Right kidney (tissue), 9 donors: ENCODE results near the gene ZIC5.

Experiments used
- DNase-seq: peaks from one replicate; pipeline ENCODE4 v3.0.0-alpha.2; 2016
- long read RNA-seq, 8 donors: transcript quantifications; one replicate each; lab custom pipeline, GENCODE V29; 2026

Gene ZIC5
- long read RNA-seq, donor 1 = 0 reads
- long read RNA-seq, donor 2 = 0 reads
- long read RNA-seq, donor 3 = 0 reads
- long read RNA-seq, donor 4 = 0 reads
- long read RNA-seq, donor 5 = 0 reads
- long read RNA-seq, donor 6 = 0 reads
- long read RNA-seq, donor 7 = 0 reads
- long read RNA-seq, donor 8 = 0 reads

DNA sequence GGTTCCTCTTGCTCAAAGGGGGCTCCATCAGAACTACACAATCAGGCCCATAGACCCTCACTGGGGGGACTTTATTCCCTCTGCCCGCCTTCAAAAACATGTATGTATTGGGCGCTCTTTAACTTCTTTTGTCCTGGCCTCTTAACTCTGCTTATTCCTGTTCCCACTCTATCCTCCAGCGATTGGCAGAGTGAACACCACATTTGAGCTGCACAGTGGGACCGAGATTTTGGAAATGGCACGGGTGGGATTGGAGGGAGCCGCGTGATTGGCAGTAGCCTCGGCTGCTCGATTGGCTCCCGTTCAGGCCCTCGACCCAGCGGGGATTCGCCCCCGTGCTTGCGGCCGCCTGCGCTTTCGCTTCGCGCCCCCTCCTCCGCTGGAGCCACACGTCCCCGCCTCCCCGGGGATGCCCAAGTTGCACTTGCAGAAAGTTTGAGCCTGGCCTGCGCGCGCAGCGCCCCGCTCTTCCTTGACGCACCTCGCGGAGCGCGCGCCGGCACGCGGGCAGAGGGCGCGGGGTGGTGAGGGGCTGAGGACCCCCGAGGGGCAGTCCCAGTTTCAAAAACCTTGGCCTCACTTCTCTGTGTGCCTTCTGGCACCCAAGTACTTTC, at the start of gene ZIC5:
Gene ZIC5 (minus strand): TSS at position 192 of the 614 bp plus-strand sequence. CDS start 164 bp downstream, at position 28.
- peak; percentile 56 for DNase-seq

DNA sequence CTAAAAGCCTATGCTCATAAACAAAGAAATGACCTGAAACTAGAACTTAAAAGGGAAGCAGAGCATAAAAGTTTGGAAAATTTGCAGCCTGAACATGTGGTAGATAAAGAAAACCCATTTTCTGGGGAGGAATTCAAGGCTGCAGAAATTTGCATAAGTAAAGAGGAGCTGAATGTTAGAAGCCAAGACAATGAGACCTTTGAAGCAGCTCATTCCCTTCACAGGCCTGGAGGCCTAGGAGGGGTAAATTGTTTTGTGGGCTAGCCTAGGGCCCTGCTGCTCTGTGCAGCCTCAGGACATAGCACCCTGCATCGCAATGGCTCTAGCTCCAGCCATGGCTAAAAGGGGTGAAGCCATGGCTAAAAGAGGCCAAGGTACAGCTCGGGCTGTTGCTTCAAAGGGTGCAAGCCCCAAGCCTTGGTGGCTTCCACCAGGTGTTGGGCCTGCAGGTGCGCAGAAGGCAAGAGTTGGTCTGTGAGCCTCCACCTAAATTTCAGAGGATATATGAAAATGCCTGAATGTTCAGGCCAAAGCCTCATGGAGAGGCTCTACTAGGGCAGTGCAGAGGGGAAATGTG, 48.3 kb upstream of the ZIC5 start:
- no peak for DNase-seq

DNA sequence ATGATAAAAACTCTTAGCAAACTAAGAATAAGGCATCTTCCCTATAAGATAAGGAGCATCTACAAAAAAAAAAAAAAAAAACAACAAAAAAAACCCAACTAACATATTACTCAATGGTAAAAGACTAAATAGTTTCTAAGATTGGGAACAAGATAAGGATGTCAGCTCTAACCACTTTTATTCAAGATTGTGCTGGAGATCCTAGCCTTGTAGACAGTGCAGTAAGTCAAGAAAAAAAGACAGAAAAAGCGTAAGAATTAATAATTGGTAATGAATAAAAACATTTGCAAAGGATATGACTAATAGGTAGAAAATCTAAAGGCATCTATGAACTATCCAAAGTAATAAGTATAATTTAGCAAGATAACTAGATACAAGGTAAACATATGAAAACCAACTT, 43.1 kb upstream of the ZIC5 start:
- no peak for DNase-seq

DNA sequence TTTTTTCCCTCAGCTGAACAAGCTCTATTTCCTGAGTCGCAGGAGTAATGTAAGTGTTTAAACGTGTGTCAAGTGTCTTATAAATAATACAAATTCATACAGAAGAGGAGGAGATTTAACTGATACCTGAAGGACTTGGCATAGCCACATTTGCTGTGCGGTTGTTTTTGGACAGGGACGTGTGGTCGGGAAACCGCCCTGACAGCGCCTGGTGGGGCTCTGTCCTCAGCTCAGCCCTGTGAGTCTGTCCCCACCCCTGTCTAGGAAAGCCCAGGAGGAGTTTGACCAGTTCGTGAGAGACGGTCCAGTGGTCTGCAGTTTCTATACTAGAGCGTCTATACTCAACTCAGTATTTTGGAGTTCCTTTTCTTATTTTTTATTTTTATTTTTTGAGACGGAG, 26.7 kb upstream of the ZIC5 start:
- DNase-seq = no peak

DNA sequence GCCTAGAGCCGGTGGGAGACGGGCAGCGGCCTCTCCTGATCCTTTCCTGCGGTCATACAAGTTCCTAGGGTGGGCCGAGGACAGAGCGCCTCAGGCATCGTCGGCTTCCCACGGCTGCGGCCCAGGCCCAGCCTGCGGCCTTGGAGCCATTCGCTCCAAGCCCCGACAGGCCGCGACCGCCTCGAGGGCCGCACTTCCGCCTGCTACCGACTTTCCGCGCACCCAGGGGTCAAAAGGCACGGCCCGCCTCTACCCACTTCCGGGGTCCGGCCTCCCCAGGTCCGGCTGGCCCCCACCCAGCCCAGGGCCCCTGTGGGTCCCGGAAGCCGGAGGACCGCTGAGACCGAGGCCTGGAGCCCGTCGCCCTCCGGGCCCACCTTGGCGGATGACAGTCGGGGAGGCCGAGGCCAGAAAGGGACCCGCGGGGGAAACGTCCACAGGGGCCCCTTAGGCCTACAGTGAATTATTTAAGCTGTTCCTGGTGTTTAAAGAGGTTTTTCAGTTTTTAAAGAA, 26.2 kb upstream of the ZIC5 start:
- no peak for DNase-seq

DNA sequence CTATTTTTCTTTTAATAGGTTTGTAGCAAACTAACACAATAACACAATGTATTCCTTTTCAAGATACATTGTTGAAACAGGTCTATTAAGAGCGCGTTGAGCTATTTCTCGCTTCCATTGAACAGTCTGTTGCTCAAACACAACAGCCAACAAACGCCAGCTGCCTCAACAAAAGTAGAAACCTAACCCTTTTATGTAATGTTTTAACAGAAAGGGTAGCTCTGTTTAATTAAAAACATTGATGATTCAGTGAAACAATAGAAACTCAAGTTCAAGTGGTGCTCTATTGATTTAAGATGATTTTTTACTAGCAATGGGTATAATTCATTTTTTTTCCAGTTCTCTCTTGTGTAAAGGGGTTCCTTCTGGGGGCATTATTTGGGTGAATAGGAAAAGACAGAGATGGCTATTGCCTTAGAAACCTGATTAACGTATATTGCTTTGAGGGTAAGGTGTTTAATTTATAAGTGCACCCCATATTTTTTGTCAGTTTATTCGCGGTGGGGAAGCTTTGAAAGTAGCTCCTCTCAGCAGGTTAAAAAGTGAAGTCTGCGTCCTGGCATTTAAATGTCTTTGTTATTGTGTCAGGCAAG, 24.9 kb upstream of the ZIC5 start:
- no peak for DNase-seq

DNA sequence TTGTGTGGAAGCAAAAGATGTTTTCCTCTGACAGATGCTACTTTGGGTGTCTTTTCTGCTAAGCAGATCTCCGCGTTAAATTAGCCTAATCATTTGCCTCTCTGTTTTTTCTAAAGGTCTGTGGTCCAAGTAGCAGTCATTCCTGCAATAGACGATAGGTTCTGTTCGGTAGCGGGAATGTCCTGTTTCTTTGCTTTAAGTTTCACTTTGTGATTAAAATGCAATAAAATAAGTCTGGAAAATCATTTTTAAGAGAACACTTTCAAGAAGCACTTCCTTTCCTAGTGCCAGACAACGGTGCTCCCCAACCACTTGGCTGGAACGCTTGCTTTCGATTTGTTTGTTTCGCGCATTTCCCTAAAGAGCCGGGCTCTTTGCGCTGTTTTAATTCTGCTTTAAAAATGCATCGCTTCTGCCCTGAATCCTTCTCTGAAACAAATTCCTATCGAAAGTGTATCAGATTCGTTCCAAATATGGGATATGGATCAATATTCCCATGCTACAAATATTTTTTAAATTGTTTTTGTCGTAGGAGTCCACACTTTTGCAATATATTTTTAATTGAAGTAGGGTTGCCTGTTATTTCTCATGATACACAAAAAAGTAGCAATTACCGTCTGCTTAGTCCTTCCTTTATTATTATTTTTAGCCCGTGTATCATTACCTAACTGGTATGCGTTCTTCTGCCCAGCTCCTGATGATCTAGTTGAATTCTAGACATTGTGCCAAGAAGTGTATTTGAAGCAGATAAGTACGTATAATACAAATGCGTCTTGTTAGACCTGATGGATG, 24.2 kb upstream of the ZIC5 start:
- peak; percentile 83 for DNase-seq

DNA sequence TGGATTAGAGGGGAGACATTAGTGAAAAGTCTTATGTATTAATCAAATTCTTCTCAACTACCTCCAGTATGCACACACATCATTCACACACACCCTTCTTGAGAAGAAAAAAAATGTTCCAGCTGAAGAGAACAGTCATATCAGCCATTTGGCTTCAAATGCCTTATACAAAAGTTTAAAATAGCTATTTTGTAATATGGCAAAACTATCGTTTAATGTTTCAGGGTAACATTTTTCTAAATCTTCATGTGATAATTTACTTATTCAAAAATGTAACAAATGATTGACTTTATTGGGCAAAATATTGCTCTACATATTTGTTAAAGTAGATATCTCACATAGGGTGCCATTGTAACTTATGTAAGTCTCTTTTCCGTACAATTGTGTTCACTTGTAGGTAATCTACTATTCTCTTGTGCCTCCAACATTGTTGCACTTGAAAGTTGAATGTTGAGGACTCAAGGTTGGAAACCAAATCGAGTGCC, 23.6 kb upstream of the ZIC5 start:
- no peak for DNase-seq

DNA sequence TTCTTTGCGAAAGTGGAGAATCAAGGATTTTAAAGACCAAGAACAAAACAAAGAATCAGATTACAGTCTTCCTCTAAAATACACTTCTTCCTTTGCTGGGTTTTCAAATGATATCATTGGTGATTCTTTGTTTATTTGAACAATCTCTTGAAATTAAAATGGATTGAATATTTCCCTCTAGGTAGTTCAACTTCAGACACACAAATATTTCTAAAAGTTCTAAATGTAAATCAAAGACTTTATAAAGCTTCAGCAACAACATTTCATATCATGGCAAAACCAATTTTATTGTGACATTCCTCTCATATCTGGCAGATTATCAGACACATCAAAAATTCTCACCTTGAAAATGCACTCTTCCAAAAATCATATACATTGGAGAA, 23.1 kb upstream of the ZIC5 start:
- DNase-seq = peak; percentile 12

DNA sequence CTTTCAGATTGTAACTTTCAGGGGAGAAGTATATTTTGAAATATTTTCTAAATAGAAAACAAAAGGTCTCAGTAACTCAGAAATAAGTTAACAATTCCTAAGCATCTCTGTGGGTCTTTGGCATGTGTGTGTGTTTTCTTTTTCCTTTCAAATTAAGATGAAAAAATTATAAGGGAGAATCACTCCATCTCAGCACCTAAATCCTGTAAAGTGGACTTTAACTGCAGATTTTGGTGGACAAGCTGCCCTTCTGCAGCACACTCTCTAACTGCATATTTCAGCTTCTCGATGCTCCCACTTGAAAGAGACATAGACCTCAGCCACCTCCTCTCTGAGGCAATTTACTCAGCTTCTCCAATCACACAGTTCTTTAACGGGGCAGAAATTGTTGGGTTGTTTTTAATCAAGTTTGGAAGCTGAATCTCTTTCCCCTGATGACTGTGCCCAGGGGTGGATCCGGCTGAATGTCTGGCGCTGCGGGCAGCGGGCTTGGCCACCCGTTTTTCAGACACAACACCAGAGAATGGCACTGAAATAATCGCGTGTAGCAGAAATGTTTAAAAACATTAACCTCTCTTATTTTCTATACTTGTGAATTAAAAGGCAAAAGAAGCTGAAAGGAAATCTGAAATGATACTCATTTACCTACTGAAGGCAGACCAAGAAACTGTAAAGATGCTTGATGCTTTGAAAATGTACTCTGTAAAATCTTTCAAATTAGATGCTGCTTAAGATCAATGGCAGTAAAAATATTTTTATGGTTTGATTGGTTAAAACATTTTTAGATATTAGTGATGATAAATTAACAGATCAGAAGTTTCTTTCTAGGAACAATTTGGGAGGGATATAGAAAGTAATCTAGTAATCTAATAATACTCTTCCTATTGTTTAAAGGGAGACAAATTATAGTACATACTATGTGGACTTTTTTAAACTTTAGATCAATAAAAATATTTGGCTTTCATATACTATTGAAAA, 22.4 kb upstream of the ZIC5 start:
- DNase-seq = peak; percentile 67

DNA sequence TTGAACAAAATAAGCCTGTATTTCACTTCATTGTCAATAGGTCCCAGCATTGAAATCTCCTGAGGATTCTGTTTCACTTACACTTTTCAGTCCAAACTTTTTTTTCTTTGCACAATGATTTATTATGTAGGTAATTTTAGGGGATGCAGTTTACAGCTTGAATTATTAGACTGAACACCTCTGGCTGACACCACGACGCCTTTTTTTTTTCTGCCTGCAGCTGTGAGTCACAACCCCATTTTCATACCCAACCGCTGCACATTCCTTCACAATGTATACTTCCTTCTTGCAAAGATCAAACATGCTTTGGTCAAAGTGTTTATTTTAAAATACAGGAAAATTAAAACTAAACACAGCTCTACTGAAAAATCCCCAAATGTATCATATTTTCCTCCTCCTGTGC, 21.4 kb upstream of the ZIC5 start:
- DNase-seq = peak; percentile 36

DNA sequence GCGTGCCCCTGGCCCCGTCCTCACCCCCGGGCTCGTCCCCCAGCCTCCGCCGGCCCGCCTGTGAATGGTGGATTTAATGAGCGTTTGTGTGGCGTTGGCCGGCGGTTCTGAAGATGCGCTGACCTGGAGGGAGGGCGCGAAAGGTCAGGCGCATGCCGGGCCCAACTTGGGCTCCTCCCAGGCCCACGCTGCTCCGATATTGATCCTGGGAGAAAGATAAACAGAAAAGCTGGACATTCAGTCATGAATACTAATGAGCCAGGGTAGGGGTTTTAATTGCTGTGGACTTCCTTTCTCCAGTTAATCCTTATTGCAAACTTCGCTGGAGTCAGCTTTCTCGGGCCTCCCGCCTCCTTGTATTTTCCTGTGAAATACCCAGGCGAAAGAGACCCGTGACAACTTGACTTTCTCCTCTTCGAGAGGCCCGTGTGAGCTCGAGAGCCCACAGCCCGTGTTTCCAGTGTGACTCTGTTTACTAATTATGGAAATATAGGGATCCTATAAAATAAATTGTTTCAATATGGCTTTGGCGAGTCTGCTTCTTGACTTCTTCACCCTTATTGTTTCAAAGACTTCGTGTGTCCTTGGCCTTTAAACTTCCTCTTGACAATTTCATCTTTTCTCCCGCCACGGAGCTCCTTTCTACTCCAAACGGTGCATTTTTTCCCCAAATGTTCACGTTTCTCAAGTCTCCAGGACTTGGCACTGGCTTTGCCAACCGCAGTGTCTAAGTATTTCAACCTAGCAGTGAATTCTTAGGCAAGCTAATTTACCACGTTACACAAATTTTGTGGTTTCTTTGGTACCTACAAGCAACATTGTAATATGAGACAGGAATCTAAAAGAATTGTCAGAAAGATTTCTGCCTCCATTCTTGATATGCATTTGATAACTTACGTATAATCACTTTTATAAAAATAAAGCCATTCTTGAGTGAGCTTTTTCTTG, 20.5 kb upstream of the ZIC5 start:
- DNase-seq = peak; percentile 42

DNA sequence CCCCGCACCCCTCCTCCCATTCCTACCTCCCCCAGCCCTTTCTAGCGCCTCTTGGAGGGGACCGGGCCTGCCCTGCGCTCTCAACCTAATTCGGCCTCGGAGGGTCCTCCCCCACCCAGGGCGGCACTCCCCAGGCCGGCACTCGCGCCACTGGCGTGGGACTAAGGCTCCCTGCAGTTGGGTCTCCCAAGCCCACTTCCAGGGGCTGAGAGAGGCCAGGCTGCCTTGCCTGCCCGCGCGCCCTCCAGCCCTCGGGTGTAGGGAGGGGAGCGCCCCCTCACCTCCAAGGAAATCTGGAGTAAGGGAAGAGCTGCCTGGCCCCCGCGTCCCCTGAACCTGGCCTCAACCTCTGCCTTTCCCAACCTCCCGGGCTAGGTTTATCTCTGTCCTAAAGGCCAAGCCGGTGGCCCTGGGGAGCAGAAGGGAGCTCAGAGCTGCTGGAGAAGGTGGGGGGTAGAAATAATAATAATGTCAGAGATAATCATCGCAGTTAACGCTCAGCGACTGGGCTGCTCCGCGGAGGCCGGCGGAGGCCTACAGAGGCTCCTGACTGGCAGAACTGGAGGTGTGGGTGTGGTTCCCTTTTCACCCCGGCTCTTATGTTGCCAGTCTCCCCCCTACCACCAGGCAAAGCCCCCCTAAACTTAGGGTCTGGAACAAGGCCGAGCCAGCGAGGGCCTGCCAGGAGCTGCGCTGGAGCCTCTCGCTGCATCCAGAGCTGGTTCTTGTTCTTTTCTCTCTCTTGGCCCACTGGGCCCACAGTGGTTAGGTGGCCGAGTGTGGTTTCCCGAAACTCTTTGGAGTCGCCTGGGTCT, 19.7 kb upstream of the ZIC5 start:
- DNase-seq = peak; percentile 51

DNA sequence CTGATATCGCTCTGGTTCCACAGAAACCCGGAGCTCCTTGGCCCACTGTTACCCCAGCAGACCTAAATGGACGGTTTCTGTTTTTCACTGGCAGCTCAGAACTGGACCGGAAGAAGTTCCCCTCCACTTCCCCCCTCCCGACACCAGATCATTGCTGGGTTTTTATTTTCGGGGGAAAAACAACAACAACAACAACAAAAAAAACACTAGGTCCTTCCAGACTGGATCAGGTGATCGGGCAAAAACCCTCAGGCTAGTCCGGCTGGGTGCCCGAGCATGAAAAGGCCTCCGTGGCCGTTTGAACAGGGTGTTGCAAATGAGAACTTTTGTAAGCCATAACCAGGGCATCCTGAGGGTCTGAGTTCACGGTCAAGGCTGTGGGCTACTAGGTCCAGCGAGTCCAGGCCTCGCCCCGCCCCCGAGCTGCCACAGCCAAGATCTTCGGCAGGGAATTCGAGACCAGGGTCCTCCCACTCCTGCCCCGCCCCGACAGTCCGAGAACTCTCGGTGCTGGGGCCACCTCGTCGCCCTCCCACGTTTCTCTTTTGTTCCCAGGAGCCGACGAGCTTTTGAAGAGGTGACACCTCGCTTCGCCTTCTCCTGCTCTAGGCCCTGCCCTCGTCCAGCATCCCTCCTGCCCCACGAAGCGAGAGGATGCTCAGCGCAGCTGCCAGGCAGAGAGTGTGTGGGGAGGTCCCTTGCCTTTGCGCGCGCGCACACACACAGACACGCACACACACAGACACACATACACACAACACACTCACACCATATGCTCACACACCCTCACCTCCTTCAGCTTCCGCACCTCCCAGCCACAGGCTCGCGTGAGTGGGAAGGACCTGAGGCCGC, 18.8 kb upstream of the ZIC5 start:
- DNase-seq = peak; percentile 45

DNA sequence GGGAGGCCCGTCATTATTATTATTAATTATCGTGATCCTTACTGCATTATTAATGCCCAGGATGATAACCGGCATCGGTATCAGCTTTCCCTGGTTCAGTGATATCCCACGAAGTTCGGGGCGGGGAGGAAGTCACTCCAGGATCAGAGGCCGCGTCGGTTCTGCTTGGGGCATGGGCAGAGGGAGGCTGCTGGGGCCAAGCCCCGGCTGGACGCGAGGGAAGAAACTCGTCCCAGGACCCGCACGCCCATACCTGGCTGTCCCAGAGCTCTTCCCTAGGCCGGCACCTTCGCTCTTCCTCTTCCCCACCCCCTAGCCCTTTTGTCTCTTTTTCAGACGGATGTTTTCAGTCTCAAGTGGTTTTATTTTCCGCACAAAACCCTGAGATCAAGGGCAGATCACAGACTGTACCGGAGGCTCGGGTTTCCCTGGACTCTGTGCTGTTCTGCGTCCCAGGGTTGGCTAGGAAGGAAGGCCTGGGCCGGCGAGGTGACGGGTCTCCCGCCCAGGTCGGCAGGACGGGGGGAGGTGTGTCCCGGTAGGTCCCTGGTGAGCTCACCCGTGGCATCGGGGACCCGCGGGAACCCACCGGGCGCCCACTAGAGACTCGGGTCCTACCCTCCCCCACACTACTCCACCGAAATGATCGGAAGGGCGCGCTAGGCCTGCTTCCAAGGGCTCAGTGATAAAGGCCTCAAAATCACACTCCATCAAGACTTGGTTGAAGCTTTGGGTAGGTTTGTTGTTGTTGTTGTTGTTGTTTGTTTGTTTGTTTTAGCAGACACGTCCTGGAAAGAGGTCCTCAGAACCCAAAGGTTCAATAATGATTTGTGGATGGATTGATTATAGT, 17.9 kb upstream of the ZIC5 start:
- peak; percentile 59 for DNase-seq

DNA sequence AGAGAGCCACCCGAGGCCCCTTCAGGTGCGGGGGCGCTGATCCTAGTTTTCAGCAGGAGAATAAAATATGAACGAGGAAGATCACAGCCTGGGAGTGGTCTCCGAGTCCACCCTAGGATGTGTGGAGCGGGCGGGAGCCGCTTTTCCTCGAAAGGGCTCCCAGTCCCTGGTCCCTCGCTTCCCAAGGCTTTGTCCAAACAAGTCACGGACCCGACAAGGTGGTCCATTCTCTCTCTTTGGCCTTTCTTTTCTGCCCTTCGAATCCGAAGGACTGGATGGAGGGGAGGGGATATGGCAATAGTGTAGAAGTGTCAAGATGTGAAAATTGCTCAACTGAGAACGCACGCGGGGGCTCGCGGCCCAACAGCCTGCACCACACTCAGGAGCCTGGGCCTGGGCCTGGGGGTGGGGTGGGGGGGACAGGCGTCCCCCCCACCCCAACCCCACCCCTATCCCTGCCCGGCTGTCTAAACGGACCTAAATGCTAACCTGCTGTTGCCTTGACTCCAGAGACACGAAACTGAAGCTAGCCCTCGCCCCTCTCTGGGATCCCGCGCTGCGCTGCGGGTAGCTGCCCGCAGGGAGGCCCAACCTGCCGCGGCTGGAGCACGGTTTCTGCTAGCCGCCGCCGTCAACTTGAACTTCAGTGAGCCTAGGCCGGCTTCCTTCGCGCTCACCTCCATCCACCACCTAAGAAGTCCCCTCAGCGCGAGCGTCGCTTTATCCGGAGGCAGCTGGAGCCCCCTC, 17.1 kb upstream of the ZIC5 start:
- DNase-seq = peak; percentile 50
